Panc1 (cell line): ENCODE measurements around the gene ZNF135. TPM values are rescaled to one million over a fixed set of nuclear protein-coding genes. Genes with fewer than 3 reads are reported as not detected.

Source experiments
- ATAC-seq: fragments of 200-7000 bp; cut with Tn5 transposase; 2 replicates; pipeline ENCODE4 v1.9.1; 2020; ENCODE audit warnings: mild to moderate bottlenecking, moderate library complexity
- BruUV-seq: library from RNA; stranded (reverse); fragments of 400-500 nt; replicated peaks from 2 replicates; lab custom pipeline; 2021; lab: Mats Ljungman, UMichigan
- CTCF ChIA-PET: fragments of 300-600 bp; sonication (Branson Sonifier 250); formaldehyde crosslinking; loops from one replicate; lab custom pipeline; 2022; ENCODE audit warnings: antibody characterized with exemption; lab: Charles Lee
- POLR2A ChIA-PET: fragments of 300-600 bp; sonication (Branson Sonifier 250); formaldehyde crosslinking; loops from one replicate; lab custom pipeline; 2022; ENCODE audit warnings: antibody characterized with exemption; lab: Charles Lee
- DNase-seq: peaks from one replicate; pipeline ENCODE4 v3.0.0-alpha.2; 2010; ENCODE audit warnings: low read depth, low spot score
- H3K27ac ChIP-seq: 2 replicates; pipeline ENCODE4 v1.5.1; 2011; ENCODE audit warnings: mild to moderate bottlenecking, low read length, inconsistent platforms
- H3K27me3 ChIP-seq: fragments of 200-500 bp; sonication (Bioruptor generic); 2 replicates; pipeline ENCODE4 v1.6.0; 2014; ENCODE audit warnings: low read length, inconsistent platforms; ENCODE audit not compliant: control insufficient read depth, insufficient read depth
- H3K36me3 ChIP-seq: fragments of 200-500 bp; sonication (Bioruptor generic); 2 replicates; pipeline ENCODE4 v1.5.1; 2014; ENCODE audit warnings: inconsistent platforms, mild to moderate bottlenecking, low read length, moderate library complexity; ENCODE audit not compliant: control insufficient read depth, insufficient read depth
- H3K4me1 ChIP-seq: 2 replicates; pipeline ENCODE4 v1.5.1; 2011; ENCODE audit warnings: inconsistent platforms, mild to moderate bottlenecking, low read length, moderate library complexity; ENCODE audit not compliant: control insufficient read depth, insufficient read depth
- H3K4me3 ChIP-seq, 2 experiments: 2 replicates each; pipeline ENCODE4 v1.5.1; 2011 to 2012; ENCODE audit warnings: low read depth in 2 of 2, low read length in 2 of 2, mild to moderate bottlenecking in 2 of 2, inconsistent platforms in 1 of 2, moderate library complexity in 1 of 2
- H3K9me3 ChIP-seq: fragments of 200-500 bp; sonication (Bioruptor generic); 2 replicates; pipeline ENCODE4 v1.5.1; 2014; ENCODE audit warnings: low read depth, mild to moderate bottlenecking, inconsistent platforms, low read length, moderate library complexity; ENCODE audit not compliant: control insufficient read depth, insufficient read depth
- CTCF ChIP-seq: fragments of 450-650 bp; IDR thresholded peaks from 2 replicates; pipeline ENCODE4 v1.5.1; 2017; ENCODE audit warnings: mild to moderate bottlenecking
- POLR2AphosphoS5 ChIP-seq: IDR thresholded peaks from 2 replicates; pipeline ENCODE4 v1.6.1; 2012; ENCODE audit warnings: mild to moderate bottlenecking, low read depth, low read length, moderate library complexity
- REST ChIP-seq, 2 experiments: IDR thresholded peaks; 2 replicates each; pipeline ENCODE4 v1.6.1; 2011 to 2012; ENCODE audit warnings: low read depth in 2 of 2, control low read depth in 1 of 2, low read length in 1 of 2, mild to moderate bottlenecking in 1 of 2, moderate library complexity in 1 of 2; ENCODE audit not compliant: insufficient read depth in 1 of 2
- SIN3A ChIP-seq: IDR thresholded peaks from 2 replicates; pipeline ENCODE4 v1.6.1; 2012; ENCODE audit warnings: low read depth, mild to moderate bottlenecking, low read length, moderate library complexity, borderline replicate concordance; ENCODE audit not compliant: insufficient read depth
- TCF7L2 ChIP-seq: IDR thresholded peaks from 2 replicates; pipeline ENCODE4 v1.6.1; 2011; ENCODE audit warnings: mild to moderate bottlenecking, low read depth, low read length, inconsistent platforms
- in situ Hi-C: cut with HindIII; loops from 2 replicates; pipeline ENCODE4 v1.10.0; 2016; ENCODE audit warnings: low sequenced_read_pairs, low pct_unique_long_range_greater_than_20kb
- intact Hi-C: fragments of 100-400 bp; cut with micrococcal nuclease; formaldehyde crosslinking; loops from one replicate; pipeline ENCODE4 v1.10.0; 2022; ENCODE audit not compliant: unreplicated experiment
- total RNA-seq: library from RNA; stranded (reverse); gene quantifications from one replicate; pipeline ENCODE4 v1.2.1, GENCODE V29; 2021; ENCODE audit not compliant: unreplicated experiment

The ZNF135 gene
- total RNA-seq, 1 experiment from 2014 or later: not detected

DNA sequence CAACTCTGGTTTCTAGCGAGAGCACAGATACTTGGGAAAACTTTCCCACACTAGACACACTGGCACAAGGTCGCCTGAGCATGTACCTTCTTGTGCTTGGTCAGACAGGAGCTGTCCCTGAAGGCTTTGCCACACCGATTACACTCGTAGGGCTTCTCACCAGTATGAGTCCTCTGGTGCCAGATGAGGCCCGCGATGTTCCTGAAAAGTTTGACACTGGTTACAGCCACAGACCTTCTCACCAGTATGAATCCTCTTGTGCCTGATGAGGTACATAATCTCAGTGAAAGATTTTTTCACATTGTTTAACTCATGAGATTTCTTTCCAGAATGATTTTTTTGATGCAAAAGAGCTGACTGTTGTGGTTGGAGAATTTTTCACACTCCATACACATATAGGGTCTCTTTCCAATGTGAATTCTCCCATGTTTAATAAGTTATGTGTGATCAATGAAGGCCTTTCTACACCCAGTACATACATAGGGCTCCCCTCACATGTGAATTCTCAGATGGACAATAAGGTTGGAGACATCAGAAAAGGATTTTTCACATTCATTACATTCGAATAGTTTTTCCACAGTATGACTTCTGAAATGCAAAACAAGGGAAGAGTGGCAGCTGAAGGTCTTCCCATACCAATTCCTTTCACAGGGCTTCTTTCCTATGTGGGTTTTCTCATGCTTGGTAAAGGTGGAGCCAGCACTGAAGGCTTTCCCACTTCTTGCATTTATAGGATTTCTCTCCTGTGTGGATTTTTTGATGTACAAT, 48.9 kb downstream of the ZNF135 start:
- CTCF ChIA-PET: no interaction called here
- H3K36me3 ChIP-seq: no peaks in the 10 kb centered on the region
- DNase-seq (no peak), ATAC-seq (no peak)
- no peak overlapping the region for H3K4me3 ChIP-seq
- H3K9me3 ChIP-seq: peaks cover 40% of the 10 kb centered on the region
- POLR2A ChIA-PET: no interaction called here
- TF ChIP-seq CTCF: no peak
- no peak for TF ChIP-seq REST (IDR thresholded peaks at IDR 0.05; ENCODE audit: insufficient read depth in 1 of 2, low read depth in 2 of 2, low read length in 1 of 2)
- no peak for TF ChIP-seq TCF7L2
- no peak for TF ChIP-seq POLR2AphosphoS5
- TF ChIP-seq SIN3A: no peak
- no peaks in the 10 kb centered on the region for H3K27me3 ChIP-seq
- no peaks in the 10 kb centered on the region for H3K4me1 ChIP-seq
- in situ Hi-C loops: no loop called here
- BruUV-seq: no TSS peak
- no peak overlapping the region for H3K27ac ChIP-seq
- intact Hi-C loops: no loop called here

GRCh38 chr19:58108546-58108817, 49.4 kb downstream of the ZNF135 start:
- Histone ChIP-seq H3K27ac (no peak overlapping the region), H3K36me3 (no peaks in the 10 kb centered on the region), H3K27me3 (no peaks in the 10 kb centered on the region), H3K4me3 (no peak overlapping the region), H3K4me1 (no peaks in the 10 kb centered on the region), H3K9me3 (peaks cover 36% of the 10 kb centered on the region)
- POLR2A ChIA-PET: no interaction called here
- in situ Hi-C loops (no loop called here), intact Hi-C loops (no loop called here)
- no peak for ATAC-seq
- no TSS peak for BruUV-seq
- CTCF ChIA-PET: no interaction called here
- no peak for DNase-seq
- TF ChIP-seq TCF7L2 (no peak), POLR2AphosphoS5 (no peak), SIN3A (no peak), REST (IDR thresholded peaks at IDR 0.05; ENCODE audit: insufficient read depth in 1 of 2, low read depth in 2 of 2, low read length in 1 of 2) (no peak), CTCF (no peak)
